Measurements from ENCODE around the gene RBM47. TPM values are rescaled to one million over a fixed set of nuclear protein-coding genes. Genes with fewer than 3 reads are reported as not detected.
"Not testable (repeated sequence)": the region's sequence is repeated elsewhere in the genome, so short reads cannot be mapped to it uniquely, and the experiment has no call there.

RBM47 gene
- total RNA-seq, 3 donors from 2014 or later = 0.87 to 1.9 (median 1.1) TPM

- Mint-ChIP-seq H3K4me3 (no peak overlapping the region), H3K4me1 (ENCODE audit: low read depth) (peaks cover 2% of the 10 kb centered on the region), H3K9me3 (no peaks in the 10 kb centered on the region), H3K36me3 (ENCODE audit: insufficient read depth) (no peaks in the 10 kb centered on the region), H3K27me3 (ENCODE audit: low read depth) (no peaks in the 10 kb centered on the region)
- ATAC-seq (no peak), DNase-seq (no peak)
These were observed 102.9 kb downstream of the RBM47 start for GRCh38 chr4:40526741-40527140.

DNA sequence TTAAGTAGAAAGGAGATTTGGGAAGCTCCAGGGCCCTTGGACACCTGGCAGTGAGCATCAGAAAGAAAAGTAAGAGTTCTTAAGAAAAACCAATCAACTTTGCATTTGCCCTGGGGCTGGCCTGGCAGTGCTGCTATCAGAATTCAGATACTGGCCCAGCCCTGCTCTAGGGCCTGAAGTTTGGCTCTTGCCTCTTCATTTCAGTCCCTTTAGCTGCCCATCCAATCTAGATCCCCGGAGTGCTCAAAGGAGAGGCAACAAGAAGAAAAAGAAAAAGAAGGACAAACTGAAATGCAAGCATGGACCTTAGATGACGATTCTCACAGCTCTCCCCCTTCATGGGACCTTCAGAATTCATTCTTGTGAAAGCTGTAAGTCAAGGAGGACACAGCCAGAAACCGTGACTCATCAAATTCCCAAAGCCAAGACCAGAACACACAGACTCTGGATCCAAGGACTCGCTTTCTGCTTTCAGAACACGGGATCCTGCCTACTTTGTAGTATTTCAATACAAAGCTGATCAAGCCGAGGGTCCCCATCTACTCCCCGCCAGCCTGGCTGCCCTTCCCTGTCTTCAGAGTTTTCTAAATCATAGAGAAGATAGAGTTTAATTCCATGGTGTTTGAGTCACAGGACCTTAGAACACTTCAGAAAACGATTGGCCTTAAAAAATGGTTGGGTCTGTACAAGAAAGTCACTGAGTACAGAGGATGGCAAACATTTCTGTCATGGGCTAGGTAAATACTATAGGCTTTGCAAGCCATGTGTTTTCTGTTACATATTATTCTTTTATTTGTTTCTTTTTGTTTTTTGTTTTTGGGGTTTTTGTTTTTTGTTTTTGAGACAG lies 103.7 kb downstream of the RBM47 start:
- Mint-ChIP-seq H3K36me3 (ENCODE audit: insufficient read depth) (no peaks in the 10 kb centered on the region), H3K27me3 (ENCODE audit: low read depth) (no peaks in the 10 kb centered on the region), H3K4me1 (ENCODE audit: low read depth) (no peaks in the 10 kb centered on the region), H3K4me3 (no peak overlapping the region), H3K9me3 (no peaks in the 10 kb centered on the region)
- ATAC-seq (no peak), DNase-seq (no peak)

DNA sequence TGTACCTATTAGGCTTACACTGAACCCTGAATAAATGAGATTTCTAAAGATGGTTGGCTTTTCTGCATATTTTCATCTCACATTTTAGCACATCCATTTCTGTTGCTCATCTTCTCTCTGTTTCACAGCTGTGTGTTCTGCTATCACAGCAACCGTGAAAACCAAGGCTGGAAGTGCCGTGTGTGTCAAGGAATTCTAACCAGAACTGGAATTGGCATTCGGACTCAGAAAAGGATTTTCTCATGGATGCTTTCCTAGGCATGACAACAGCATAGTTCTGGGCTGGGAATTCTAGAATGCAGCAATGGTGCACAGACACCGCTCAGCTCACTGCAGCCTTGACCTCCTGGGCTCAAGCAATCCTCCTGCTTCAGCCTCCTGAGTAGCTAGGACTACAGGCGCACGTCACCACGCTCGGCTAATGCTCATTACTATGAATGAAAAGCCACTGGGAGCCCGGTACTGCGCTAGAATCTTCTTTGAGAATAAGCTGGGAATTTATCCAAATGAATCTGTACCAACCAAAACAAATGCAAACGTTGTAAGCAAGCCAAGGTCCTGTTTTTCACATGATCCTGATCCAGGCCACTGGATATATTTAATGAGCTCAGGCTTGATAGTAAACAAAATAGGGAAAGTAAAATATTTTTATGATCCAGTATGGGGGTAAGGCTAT lies 105.2 kb downstream of the RBM47 start:
- H3K9me3 Mint-ChIP-seq = no peaks in the 10 kb centered on the region
- H3K36me3 Mint-ChIP-seq (ENCODE audit: insufficient read depth) = no peaks in the 10 kb centered on the region
- H3K4me1 Mint-ChIP-seq (ENCODE audit: low read depth) = no peaks in the 10 kb centered on the region
- no peaks in the 10 kb centered on the region for H3K27me3 Mint-ChIP-seq (ENCODE audit: low read depth)
- no peak overlapping the region for H3K4me3 Mint-ChIP-seq
- no peak for DNase-seq
- ATAC-seq = no peak

- no peaks in the 10 kb centered on the region for H3K9me3 Mint-ChIP-seq
- H3K36me3 Mint-ChIP-seq (ENCODE audit: insufficient read depth) = no peaks in the 10 kb centered on the region
- ATAC-seq (no peak), DNase-seq (no peak)
- H3K4me3 Mint-ChIP-seq = no peak overlapping the region
- H3K27me3 Mint-ChIP-seq (ENCODE audit: low read depth) = no peaks in the 10 kb centered on the region
- no peaks in the 10 kb centered on the region for H3K4me1 Mint-ChIP-seq (ENCODE audit: low read depth)
These were observed 106.1 kb downstream of the RBM47 start for GRCh38 chr4:40523581-40523980.

DNA sequence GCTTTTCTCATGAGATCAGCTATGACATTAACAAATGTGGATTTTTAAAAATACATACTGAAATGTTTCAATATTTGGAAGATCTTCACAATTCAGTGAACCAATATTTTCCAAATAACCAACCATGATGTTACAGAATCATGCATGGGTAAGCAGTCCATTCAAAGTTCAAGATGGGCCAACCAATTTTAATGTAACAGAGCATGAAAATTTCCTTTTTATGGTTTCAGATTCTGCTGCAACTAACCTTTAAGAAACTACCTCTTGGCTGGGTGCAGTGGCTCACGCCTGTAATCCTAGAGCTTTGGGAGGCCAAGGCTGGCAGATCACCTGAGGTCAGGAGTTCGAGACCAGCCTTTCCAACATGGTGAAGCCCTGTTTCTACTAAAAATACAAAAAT lies 107.7 kb downstream of the RBM47 start:
- no peaks in the 10 kb centered on the region for H3K27me3 Mint-ChIP-seq (ENCODE audit: low read depth)
- no peaks in the 10 kb centered on the region for H3K36me3 Mint-ChIP-seq (ENCODE audit: insufficient read depth)
- no peaks in the 10 kb centered on the region for H3K4me1 Mint-ChIP-seq (ENCODE audit: low read depth)
- no peak for DNase-seq
- H3K9me3 Mint-ChIP-seq = no peaks in the 10 kb centered on the region
- no peak for ATAC-seq
- H3K4me3 Mint-ChIP-seq = no peak overlapping the region

DNA sequence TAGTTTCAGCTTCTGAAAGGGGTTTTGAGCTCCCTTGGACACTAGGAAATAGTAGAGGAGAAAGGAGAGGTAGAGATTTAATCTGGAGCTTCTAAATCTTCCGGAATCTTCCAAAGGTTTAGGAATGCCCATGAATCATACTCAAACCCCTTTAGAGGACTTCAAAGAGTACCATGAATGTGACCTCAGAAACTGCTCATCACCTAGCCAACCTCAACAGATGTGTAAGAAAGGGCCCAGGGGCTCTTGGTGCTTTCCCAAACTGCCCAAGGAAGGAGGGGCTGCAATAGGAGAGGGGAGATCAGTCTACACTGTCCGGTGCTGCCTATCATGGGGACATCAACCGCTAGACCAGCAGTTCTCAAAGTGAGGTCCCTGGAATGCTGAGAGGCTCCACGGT lies 109.1 kb downstream of the RBM47 start:
- no peak for ATAC-seq
- Mint-ChIP-seq H3K36me3 (ENCODE audit: insufficient read depth) (no peaks in the 10 kb centered on the region), H3K4me3 (no peak overlapping the region), H3K9me3 (no peaks in the 10 kb centered on the region), H3K4me1 (ENCODE audit: low read depth) (peaks cover 2% of the 10 kb centered on the region), H3K27me3 (ENCODE audit: low read depth) (no peaks in the 10 kb centered on the region)
- no peak for DNase-seq

DNA sequence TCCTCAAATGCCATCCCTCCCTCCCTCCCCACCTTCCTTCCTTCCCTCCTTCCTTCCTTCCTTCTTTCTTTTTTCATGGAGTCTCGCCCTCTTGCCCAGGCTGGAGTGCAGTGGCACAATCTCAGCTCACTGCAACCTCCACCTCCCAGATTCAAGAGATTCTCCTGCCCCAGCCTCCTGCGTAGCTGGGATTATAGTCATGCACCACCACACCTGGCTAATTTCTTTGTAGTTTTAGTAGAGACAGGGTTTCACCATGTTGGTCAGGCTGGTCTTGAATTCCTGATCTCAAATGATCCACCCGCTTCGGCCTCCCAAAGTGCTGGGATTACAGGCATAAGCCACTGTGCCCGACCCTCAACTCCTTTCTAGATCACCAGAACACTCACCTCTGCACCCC lies 112.6 kb downstream of the RBM47 start:
- not testable (repeated sequence) for H3K9me3 Mint-ChIP-seq; H3K27me3 Mint-ChIP-seq (ENCODE audit: low read depth); H3K4me3 Mint-ChIP-seq; H3K36me3 Mint-ChIP-seq (ENCODE audit: insufficient read depth); ATAC-seq; H3K4me1 Mint-ChIP-seq (ENCODE audit: low read depth); DNase-seq

- Mint-ChIP-seq H3K4me3 (no peak overlapping the region), H3K36me3 (ENCODE audit: insufficient read depth) (no peaks in the 10 kb centered on the region), H3K27me3 (ENCODE audit: low read depth) (no peaks in the 10 kb centered on the region), H3K4me1 (ENCODE audit: low read depth) (peaks cover 8% of the 10 kb centered on the region), H3K9me3 (no peaks in the 10 kb centered on the region)
- ATAC-seq = no peak
- no peak for DNase-seq
These were observed 113.0 kb downstream of the RBM47 start for GRCh38 chr4:40516651-40517050.

DNA sequence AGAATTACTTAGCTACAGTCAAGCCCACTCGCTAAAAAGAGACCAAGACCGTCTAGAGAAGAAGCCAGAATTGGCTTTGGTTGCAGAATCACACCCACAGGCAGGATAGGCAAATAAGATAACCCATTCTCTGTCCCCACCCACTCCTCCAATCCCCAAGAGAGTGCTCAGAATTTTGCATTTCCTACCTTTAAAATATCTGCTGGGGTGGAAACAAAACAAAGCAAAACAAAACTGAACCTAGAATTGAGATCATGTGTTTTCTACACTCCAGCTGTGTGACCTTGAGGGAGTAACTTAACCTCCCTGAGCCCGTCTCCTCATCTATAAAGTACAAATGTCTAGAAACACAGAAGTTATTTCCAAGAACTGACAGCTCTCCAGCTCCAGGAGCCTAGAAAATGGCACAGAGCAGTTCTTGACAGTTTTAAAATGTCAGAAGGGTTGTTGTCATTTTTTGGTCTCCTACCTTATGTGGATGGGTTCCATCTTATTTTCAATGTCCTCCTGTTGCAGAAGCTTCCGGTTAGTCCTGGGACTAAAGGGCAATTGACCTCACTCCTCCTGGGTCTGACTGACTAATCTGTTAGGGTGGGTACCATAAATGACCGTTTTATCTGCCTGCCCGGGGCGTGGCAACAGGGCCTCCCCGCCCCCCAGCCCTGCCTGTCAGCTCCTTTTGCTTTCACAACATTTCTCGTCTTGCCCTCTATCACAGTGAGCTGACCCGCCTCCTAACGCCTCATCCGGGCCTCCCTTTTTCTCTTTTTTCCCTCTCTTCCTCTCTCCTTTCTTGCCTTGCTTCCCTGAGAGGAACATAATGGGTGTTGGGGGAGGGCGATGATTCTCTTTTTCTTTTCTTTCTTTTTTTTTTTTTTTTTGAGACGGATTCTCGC lies 114.0 kb downstream of the RBM47 start:
- ATAC-seq = peak; percentile 83 to 84
- DNase-seq = no peak
- H3K4me1 Mint-ChIP-seq (ENCODE audit: low read depth) = peaks cover 8% of the 10 kb centered on the region
- no peak overlapping the region for H3K4me3 Mint-ChIP-seq
- H3K27me3 Mint-ChIP-seq (ENCODE audit: low read depth) = no peaks in the 10 kb centered on the region
- no peaks in the 10 kb centered on the region for H3K36me3 Mint-ChIP-seq (ENCODE audit: insufficient read depth)
- no peaks in the 10 kb centered on the region for H3K9me3 Mint-ChIP-seq

DNA sequence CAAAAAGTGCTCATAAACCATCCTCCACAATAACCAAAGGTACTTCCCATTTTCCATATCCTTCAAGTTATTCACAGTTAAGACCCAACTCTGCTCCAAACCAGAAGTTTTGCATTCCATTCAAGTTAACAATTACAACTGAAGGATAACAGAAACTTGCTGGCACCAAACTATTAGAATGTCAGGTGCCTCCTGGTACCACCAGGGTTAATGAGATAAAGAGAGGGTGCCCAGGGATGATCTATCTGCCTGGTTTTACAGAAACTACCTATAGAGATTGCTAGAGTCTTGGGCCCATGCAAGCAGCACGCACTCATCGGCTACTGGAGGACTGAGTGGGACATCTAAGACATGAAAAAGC lies 114.6 kb downstream of the RBM47 start:
- Mint-ChIP-seq H3K27me3 (ENCODE audit: low read depth) (no peaks in the 10 kb centered on the region), H3K4me1 (ENCODE audit: low read depth) (peaks cover 8% of the 10 kb centered on the region), H3K4me3 (no peak overlapping the region), H3K36me3 (ENCODE audit: insufficient read depth) (no peaks in the 10 kb centered on the region), H3K9me3 (no peaks in the 10 kb centered on the region)
- ATAC-seq = no peak
- no peak for DNase-seq

- Mint-ChIP-seq H3K9me3 (no peaks in the 10 kb centered on the region), H3K4me1 (ENCODE audit: low read depth) (peaks cover 8% of the 10 kb centered on the region), H3K27me3 (ENCODE audit: low read depth) (no peaks in the 10 kb centered on the region), H3K4me3 (no peak overlapping the region), H3K36me3 (ENCODE audit: insufficient read depth) (no peaks in the 10 kb centered on the region)
- ATAC-seq (no peak), DNase-seq (no peak)
These were observed 115.1 kb downstream of the RBM47 start for GRCh38 chr4:40514497-40514951.

DNA sequence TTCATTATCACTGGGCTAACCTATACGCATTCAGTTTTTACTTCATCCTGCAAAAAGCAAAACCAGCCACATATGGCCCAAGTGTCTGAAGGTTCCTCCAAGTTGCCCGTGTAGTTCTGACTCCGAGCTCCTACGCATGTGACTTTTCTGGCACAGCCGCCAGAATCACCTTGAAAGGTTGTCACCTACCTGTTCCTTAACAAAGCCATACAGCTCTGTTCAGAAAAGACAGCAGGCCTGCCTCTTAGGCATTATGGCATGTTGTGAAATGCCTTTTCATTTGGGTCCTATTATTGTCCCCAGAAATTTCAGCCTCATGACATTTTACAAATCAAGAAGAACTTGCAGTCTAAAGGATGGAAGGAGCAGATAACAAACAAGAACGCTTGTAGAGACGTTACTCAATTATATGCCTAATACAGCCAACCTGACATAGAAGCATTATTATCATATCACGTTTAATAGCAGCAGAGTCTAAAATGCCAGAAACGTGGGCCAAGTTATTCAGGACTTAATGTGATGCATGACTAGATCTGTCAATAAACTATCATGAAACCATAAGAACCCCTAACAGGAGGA lies 118.5 kb downstream of the RBM47 start:
- no peak for DNase-seq
- Mint-ChIP-seq H3K4me1 (ENCODE audit: low read depth) (peaks cover 8% of the 10 kb centered on the region), H3K9me3 (no peaks in the 10 kb centered on the region), H3K36me3 (ENCODE audit: insufficient read depth) (no peaks in the 10 kb centered on the region), H3K4me3 (no peak overlapping the region), H3K27me3 (ENCODE audit: low read depth) (no peaks in the 10 kb centered on the region)
- ATAC-seq = no peak

DNA sequence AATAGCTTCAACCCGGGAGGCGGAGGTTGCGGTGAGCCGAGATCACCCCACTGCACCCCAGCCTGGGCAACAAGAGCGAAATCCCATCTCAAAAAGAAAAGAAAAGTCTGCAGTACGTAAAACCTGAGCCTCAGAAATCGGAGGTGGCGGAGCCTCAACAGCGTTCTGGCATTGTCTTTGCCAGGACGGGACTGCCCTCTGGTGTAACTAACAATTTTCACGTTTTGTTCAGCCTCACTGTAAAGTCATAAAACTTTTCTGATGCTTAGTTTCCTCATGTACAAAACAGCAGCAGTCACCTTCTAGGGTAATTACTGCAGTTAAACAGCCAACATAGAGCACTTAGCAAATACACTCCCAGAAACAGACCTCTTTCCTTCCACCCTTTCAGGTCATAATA lies 121.7 kb downstream of the RBM47 start:
- Mint-ChIP-seq H3K36me3 (ENCODE audit: insufficient read depth) (no peaks in the 10 kb centered on the region), H3K27me3 (ENCODE audit: low read depth) (no peaks in the 10 kb centered on the region), H3K9me3 (no peaks in the 10 kb centered on the region), H3K4me1 (ENCODE audit: low read depth) (peaks cover 4% of the 10 kb centered on the region), H3K4me3 (no peak overlapping the region)
- ATAC-seq (no peak), DNase-seq (no peak)

DNA sequence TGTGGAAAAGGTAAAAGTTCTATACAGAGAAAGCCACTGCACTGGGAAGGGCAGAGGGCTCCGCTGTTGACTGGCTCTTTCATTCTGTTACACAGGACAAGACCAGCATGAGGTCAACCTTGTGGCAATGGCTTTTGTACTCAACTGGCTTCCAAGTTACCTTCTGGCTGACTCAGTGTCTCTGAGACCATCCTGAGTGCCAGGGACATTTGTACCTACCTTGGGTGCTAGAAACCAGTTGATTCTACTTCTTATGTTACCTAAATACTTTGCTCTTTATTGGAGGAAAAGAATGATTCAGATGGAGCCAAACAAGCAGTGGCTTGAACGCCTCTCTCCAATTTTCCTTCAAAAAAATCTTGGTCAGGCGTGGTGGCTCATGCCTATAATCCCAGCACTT lies 123.2 kb downstream of the RBM47 start:
- H3K27me3 Mint-ChIP-seq (ENCODE audit: low read depth) = no peaks in the 10 kb centered on the region
- peaks cover 10% of the 10 kb centered on the region for H3K4me1 Mint-ChIP-seq (ENCODE audit: low read depth)
- DNase-seq (no peak), ATAC-seq (no peak)
- H3K9me3 Mint-ChIP-seq = no peaks in the 10 kb centered on the region
- H3K4me3 Mint-ChIP-seq = no peak overlapping the region
- H3K36me3 Mint-ChIP-seq (ENCODE audit: insufficient read depth) = no peaks in the 10 kb centered on the region
